ENCODE results near the gene C2orf92.

DNA sequence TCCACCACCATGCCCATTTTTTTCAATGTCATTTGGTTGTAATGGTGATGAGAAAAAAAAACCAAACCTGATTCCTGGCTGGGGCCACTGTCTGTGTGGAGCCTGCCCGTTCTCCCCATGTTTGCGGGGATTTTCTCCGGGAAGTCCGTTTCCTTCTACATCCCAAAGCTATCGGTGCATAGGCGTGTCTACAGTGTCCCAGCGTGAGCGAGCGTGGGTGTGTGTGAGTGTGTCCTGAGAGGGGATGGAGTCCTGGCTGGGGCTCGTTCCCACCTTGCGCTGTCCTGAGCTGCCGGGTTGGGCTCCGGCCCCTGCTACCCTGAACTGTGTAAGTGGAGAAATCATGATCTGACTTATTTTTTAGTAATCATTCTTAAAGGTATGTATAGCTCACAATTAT, 36.6 kb downstream of the C2orf92 start:
- no peak for TF ChIP-seq CTCF (IDR thresholded peaks at IDR 0.05; ENCODE audit: low read length)
- TF ChIP-seq EZH2 (IDR thresholded peaks at IDR 0.05; ENCODE audit: borderline replicate concordance, low read length) = no peak
